Measurements from ENCODE around the gene NTNG2.
"Not testable (repeated sequence)": the region's sequence is repeated elsewhere in the genome, so short reads cannot be mapped to it uniquely, and the experiment has no call there.

NTNG2 gene

DNA sequence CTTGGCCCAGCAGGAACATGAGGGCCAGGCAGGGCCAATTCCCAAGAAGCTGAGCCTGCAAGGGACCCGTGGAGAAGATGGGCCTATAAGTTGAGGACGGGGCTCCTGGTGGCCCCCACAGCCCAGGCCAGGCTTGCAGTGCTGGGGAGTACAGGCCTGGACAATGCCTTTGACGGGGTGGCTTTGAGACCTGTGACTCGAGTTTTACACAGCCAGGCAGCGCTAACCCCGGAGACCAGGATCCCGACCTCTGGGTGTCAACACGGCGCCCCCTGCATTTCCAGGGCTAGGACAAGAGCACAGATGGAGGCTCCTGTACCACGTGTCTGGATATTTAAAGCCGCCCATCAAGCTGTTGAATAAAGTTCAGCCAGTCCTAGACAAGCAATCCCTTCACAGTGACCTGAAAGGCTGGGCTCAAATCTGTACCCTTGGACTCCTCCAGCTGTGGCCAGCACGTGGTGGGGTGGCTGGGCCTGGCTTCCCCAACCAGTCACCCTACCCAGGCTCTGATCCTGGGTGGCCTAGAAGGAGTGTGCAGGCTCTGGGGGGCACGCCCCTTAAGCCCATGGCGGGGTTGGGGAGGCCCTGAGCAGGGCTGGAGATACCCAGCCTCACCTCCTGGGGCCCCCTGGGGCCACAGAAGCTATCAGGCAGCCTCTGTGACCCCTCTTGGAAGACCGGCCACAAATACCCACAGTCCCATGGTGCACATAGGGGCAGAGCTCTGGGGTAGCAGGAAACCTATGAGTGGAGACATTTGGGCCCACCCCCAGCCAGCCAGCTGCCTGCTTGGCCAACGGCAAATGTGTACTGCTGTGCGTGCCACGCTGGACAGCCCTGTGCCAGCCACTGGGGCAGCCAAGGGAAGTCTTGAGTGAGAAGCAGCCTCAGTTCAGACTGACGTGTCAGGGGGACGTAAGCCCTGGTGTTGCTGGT is 88.7 kb downstream of the NTNG2 start:
- DNase-seq (ENCODE audit: low read depth in 2 of 2), result no peak

DNA sequence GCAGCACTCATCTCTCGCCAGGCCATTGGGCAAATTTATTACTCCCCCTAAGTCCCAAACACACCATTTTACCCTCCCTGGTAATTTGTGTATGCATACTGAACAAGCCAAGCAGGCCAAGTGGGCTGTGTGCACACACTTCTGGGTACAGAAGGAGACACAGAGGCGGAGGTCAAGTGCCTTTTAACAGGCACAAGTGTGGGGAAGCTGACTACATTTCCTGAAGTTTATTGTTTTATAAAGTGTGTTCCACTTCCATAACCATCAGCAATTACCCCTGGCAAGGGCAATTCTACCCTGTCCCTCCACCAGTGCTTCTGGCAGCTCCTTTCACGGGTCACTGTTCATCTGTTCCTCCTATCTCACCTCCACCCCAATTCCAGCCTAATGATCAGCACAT is 99.0 kb downstream of the NTNG2 start:
- DNase-seq (ENCODE audit: low read depth in 2 of 2), result no peak

DNA sequence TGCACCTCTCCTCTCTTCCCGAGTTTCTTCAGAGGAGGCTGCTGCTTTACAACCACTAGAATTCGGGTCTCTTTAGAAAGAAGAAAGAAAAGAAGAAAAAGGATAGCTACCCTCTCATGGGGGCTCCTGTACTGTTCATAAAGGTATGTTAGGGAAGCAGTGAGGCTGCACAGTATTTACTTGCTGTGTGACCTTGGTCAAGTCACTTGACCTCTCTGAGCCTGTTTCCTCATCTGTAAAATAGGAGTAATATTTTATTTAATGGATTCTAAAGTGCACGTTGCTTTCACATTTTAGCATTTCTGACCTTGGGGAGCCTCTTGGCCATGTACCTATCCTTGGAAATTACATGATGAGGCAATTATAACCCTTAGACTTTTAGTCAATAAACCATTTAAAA is 104.2 kb downstream of the NTNG2 start:
- DNase-seq (ENCODE audit: low read depth in 2 of 2), result no peak

DNA sequence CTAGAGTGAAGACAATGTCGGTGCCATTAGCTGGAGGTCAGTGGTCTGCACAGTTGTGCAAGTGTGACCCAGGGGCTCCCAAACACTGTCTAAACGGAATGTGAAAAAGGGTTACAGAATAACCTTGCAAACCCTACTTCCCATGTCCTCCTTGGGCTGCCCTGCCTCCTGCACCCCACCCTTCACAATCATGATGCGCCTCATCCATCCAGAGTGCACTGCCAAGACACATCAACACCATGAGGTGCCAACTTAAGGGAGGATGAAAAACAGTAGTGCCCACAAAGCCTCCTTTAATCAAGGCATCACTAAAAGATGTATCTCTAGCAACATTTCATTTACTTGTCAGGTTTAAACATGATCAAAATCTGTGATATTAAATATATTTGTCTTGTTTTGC is 105.8 kb downstream of the NTNG2 start:
- DNase-seq (ENCODE audit: low read depth in 2 of 2), result no peak

DNA sequence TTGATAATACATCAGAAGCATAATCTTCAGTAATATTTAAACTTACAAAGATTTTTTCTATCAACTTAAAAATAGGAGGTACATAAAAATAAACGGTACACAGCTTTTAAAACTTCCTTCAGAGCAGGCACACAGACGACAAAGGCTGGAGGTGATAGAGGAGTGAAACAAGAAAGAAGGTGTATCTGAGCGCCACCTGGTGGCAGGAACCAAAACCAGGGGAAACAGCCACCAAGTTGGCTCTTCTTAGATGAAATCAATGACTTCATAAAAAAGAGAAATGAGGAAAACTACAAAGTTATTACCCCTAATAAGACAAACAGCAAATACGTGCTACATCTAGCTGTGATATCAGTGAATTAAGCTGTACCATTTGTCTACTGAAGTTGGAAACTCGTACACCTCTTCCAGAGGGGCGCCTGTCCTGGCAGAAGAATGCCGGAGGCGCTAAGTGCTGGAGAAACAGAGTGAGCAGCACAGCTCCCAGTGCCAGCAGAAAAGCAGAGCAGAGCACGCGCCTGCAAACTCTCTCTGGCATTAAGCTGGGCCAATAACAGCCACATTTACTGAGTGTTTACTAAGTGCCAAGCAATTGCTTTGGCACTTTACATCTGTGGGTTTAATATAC is 107.0 kb downstream of the NTNG2 start:
- peak in 1 of 2 experiments; percentile 29 for DNase-seq (ENCODE audit: low read depth in 2 of 2)

DNA sequence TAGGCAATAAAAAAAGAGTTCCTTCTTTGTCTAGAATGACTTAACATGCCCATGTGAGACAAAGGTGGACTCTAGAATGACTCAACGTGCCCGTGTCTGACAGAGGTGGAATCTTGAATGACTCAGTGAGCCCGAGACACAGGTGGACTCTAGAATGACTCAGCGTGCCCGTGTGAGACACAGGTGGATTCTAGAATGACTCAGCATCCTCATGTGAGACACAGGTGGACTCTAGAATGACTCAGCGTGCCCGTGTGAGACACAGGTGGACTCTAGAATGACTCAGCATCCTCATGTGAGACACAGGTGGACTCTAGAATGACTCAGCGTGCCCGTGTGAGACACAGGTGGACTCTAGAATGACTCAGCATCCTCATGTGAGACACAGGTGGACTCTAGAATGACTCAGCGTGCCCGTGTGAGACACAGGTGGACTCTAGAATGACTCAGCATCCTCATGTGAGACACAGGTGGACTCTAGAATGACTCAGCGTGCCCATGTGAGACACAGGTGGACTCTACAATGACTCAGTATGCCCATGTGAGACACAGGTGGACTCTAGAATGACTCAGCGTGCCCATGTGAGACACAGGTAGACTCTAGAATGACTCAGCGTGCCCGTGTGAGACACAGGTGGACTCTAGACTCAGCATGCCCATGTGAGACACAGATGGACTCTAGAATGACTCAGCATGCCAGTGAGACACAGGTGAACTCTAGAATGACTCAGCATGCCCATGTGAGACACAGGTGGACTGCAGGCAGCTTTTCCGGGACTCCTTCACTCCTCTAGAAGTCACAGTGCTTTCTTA is 108.1 kb downstream of the NTNG2 start:
- DNase-seq (ENCODE audit: low read depth in 2 of 2), result not testable (repeated sequence)

DNA sequence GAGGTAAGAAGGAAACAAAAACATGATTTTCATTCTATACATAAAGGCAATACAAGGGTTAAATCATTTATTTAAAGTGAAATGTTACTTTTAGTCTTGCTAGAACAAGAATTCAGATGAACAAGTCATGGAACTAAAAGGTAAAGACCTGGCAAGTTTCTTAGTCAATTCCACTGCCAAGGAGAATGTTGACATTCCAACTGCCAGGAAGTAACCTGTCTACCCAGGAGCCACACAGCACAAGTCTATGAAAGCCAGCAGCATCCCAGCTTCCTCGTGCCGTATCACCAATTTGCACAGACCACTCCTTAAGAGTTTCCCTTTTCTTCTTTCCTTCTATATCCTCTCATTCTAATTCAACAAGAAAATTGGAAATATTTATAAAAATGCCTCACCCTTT is 113.0 kb downstream of the NTNG2 start:
- no peak for DNase-seq (ENCODE audit: low read depth in 2 of 2)

DNA sequence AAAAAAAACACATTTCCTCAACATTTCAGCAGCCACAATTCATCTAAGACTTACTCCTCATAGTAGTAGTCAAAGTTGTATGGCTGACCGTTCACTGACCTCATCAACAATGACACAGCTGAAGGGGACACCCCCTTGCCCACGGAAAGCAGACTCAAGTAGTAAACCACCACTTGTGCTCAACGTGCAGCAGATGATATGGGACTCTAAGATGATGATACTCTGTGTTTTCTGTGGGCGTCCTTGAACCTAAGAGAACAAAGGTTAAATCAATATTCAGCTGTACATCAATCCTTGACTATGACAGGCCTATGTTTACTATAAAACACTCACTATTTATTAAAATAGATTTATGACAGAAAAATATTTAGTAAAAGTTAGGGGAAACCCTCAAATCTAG is 121.3 kb downstream of the NTNG2 start:
- DNase-seq (ENCODE audit: low read depth in 2 of 2), result no peak

DNA sequence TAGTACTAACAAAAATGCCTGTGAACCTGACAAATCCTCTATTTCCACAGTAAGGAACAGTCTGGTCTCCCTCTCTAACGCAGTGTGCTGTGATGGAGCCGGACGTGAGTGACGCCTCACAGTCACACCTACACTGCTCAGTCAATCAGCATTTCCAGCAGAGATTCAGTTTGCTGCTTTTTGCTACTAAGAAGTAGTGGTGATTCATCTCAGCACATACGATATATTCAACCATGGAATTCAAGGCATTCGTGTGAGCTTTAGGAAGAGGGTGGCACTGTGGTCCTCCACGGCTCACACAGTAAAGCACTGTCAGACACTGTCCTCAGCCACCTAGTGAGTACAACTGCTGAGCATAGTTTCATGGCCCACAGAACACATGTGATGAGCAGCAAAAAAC is 122.0 kb downstream of the NTNG2 start:
- DNase-seq (ENCODE audit: low read depth in 2 of 2), result peak in 1 of 2 experiments; percentile 8

DNA sequence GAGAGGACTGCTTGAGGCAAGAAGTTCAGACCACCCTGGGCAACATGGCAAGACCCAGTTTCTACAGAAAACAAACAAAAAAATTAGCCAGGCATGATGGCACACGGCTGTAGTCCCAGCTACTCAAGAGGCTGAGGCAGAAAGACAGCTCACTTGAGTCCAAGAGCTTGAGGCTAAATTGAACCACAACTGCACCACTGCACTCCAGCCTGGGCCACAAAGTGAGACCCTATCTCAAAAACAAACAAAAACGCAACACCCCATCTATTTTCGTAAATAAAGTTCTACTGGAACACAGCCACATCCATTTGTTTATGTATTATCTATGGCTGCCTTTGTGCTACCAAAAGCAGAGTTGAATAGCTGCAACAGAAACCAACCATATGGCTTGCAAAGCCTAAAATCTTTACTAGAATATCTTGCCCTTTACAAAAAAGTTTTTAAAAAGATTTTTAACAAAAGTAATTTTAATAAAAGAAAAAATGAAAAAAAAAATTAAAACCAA is 125.5 kb downstream of the NTNG2 start:
- no peak for DNase-seq (ENCODE audit: low read depth in 2 of 2)

DNA sequence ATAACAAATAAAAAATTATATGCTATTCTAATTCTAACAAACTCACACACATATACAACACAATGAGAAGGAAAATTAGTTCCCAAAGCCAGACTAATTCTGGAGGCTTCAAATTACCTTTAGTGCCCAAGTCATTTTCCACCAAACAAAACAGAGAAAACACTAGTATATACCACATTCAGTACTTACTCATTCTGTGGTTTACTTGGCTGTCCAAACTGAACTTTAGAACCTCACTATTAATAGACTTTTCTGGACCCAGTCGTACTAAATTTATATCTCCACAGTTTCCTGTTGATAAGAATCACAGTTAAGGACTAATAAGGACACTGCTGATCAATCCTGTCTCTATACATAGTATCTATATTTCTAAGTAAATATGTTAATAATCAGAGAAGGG is 126.5 kb downstream of the NTNG2 start:
- DNase-seq (ENCODE audit: low read depth in 2 of 2), result no peak

DNA sequence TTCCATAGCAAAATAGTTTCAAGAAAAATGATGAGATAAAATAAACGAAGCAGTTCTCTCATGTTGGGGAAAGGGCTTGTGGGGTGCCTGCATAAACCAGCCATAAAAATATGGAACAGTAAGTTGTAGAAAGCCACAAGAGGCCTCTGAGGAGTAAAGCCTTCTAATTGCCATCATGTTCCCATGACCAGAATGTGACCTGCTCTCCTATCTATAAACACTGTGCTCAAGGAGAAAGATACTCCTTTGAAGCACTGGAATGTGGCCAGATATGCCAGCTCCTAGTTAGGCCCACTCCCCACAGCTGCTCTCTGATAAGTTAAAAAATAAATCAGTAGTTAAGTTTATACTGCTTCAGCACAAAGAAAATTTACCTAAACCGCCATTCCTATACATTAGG is 127.1 kb downstream of the NTNG2 start:
- DNase-seq (ENCODE audit: low read depth in 2 of 2), result no peak

DNA sequence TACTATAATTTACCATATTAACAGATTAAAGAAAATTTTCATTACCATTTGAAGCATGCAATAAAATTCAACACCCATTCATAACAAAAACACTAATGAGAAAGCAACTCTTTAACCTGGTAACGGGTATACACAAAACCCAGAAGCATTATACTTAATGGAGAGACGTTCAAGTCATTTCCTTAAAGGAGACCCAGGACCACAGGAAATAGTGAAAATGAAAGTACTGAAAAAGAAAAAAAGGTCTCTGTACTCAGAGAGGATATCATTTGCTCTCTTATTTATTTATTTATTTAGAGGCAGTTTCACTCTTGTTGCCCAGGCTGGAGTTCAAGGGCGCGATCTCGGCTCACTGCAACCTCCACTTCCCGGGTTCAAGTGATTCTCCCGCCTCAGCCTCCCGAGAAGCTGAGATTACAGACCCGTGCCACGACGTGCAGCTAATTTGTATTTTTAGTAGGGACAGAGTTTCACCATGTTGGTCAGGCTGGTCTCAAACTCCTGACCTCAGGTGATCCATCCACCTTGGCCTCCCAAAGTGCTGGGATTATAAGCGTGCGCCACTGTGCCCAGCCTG is 131.4 kb downstream of the NTNG2 start:
- no peak for DNase-seq (ENCODE audit: low read depth in 2 of 2)

All from fibroblast of skin of left quadriceps (primary cell).